OCI-LY3 (cell line): ENCODE measurements around the gene ARFGAP3.

ENCODE experiments used
- CTCF ChIP-seq: fragments of 200-600, 300-600 bp; sonication (generic); IDR thresholded peaks from 2 replicates; pipeline ENCODE4 v1.5.1; 2014; ENCODE audit warnings: antibody characterized with exemption, low read length, low read depth
- EZH2phosphoT487 ChIP-seq: fragments of 200-600 bp; shearing (Covaris generic); IDR thresholded peaks from 2 replicates; pipeline ENCODE4 v1.6.1; 2018; ENCODE audit warnings: antibody characterized with exemption, mixed run types, low read depth

- TF ChIP-seq CTCF (no peak), EZH2phosphoT487 (no peak)
Measured at GRCh38 chr22:42803389-42803788, 53.7 kb downstream of the ARFGAP3 start.
